Fibroblast of the aortic adventitia (primary cell): Measurements from ENCODE around the gene KCNK15. TPM values are rescaled to one million over a fixed set of nuclear protein-coding genes. Genes with fewer than 3 reads are reported as not detected.
"Not testable (repeated sequence)": the region's sequence is repeated elsewhere in the genome, so short reads cannot be mapped to it uniquely, and the experiment has no call there.

Source experiments
- DNase-seq: peaks from one replicate; pipeline ENCODE4 v3.0.0-alpha.2; 2010; ENCODE audit warnings: low read depth
- H3K4me3 ChIP-seq: 2 replicates; pipeline ENCODE4 v1.5.1; 2011; ENCODE audit warnings: low read depth, mild to moderate bottlenecking, control low read depth, low read length, moderate library complexity
- total RNA-seq: library from RNA; depleted of rRNA; stranded (reverse); fragments of >200 nt; gene quantifications from 2 replicates; pipeline ENCODE4 v1.2.3, GENCODE V29; 2012; ENCODE audit warnings: low replicate concordance
- TF ChIP-seq, protein P1 (sequence below): IDR thresholded peaks from 2 replicates; pipeline ENCODE4 v1.5.1; 2011; ENCODE audit warnings: mild to moderate bottlenecking, low read length, control low read depth, inconsistent platforms; ENCODE audit not compliant: insufficient read depth

Gene KCNK15
- total RNA-seq, 1 donor: 8.5 TPM

- no peak overlapping the region for H3K4me3 ChIP-seq
- no peak for DNase-seq
- TF ChIP-seq, protein P1, sequence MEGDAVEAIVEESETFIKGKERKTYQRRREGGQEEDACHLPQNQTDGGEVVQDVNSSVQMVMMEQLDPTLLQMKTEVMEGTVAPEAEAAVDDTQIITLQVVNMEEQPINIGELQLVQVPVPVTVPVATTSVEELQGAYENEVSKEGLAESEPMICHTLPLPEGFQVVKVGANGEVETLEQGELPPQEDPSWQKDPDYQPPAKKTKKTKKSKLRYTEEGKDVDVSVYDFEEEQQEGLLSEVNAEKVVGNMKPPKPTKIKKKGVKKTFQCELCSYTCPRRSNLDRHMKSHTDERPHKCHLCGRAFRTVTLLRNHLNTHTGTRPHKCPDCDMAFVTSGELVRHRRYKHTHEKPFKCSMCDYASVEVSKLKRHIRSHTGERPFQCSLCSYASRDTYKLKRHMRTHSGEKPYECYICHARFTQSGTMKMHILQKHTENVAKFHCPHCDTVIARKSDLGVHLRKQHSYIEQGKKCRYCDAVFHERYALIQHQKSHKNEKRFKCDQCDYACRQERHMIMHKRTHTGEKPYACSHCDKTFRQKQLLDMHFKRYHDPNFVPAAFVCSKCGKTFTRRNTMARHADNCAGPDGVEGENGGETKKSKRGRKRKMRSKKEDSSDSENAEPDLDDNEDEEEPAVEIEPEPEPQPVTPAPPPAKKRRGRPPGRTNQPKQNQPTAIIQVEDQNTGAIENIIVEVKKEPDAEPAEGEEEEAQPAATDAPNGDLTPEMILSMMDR: no peak
Measured at GRCh38 chr20:44756956-44757355, 11.3 kb downstream of the KCNK15 start.

DNA sequence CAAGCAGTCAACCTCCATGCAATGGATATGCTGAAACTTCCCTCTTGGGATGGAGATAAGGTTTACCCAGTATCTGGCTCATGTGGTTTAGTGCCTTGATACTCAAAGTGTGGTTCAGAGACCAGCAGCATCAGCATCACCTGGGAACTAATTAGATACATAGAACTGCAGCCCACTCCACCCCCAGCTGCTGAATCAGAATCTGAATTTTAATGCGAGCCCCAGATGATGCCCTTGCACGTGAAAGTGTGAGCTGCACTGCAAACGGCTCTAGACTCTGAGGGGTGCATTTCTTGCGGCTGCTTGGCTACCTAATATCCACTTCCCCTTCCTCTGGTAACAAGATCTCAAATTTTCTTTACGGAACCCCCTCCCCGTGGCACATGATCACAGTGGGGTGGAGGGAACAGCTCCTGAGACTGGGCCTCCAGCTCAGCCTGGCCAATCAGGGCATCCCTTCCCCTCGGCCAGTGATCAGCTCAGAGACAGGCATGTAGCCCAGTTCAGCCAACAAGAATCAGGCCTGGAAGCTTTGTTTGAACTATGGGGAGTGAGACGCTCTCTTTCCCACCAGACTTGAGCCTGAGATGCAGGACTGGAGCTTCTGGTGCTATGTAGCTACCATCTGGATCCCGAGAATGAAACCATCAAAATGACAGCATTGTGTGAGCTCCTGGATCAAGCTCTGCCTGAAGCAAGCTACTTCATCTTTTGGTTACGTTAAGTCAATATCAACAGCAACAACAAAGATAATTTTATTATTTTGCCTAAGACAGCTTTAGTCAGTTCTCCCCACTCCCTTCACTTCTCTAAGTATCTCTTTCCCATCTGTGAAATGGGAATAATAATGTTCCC lies 12.8 kb downstream of the KCNK15 start:
- TF ChIP-seq, protein P1: no peak
- no peak overlapping the region for H3K4me3 ChIP-seq
- DNase-seq: no peak

DNA sequence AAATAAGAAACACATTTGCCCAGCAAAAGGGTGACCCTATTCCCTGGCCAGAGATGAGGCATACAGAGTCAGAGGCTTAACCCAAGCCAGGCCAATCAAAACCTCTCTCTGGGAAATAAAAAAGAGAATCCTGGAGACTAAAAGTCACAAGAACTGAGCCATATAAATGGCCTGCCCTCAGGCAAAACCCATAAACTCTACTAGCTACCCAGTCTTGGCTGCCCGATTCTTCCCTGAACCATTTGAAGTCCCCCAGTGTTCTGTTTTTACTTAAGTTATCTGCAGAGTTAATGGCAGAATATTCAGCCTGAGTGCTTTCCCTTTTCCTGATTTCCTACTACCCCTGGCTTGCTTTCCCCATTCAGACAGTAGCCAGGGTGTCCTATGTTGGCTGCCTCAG lies 13.9 kb downstream of the KCNK15 start:
- DNase-seq: no peak
- H3K4me3 ChIP-seq: no peak overlapping the region
- TF ChIP-seq, protein P1: no peak

GRCh38 chr20:44761423-44761822 lies 15.8 kb downstream of the KCNK15 start:
- TF ChIP-seq, protein P1: no peak
- DNase-seq: peak; percentile 66
- H3K4me3 ChIP-seq: no peak overlapping the region

GRCh38 chr20:44762466-44763140 lies 16.9 kb downstream of the KCNK15 start:
- TF ChIP-seq, protein P1: no peak
- H3K4me3 ChIP-seq: no peak overlapping the region
- DNase-seq: peak; percentile 25

- H3K4me3 ChIP-seq, DNase-seq: not testable (repeated sequence)
Measured at GRCh38 chr20:44763798-44764197, 18.1 kb downstream of the KCNK15 start.

DNA sequence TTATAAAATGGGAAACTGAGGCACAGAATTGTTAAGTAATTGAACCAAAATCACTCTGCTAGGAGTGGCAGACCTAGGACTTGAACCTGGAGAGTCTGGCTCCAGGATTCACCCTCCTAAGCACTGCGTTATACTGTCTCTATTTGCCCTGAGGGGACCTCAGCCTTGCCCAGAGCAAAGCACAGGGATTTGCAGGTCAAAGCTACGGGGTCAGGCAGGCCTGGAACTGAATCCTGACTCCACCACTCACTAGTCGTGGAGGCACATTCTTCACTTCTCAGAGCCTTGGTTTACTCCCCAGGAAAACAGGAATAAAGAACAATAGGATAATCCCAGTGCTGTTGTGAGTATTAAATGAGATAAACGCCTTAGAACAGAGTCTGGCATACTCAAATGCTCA lies 19.4 kb downstream of the KCNK15 start:
- DNase-seq: no peak
- TF ChIP-seq, protein P1: no peak
- H3K4me3 ChIP-seq: no peak overlapping the region
